ENCODE measurements around the gene FAM163A. TPM values are rescaled to one million over a fixed set of nuclear protein-coding genes. Genes with fewer than 3 reads are reported as not detected.

The FAM163A gene
- total RNA-seq, 1 experiment from 2014 or later = not detected

DNA sequence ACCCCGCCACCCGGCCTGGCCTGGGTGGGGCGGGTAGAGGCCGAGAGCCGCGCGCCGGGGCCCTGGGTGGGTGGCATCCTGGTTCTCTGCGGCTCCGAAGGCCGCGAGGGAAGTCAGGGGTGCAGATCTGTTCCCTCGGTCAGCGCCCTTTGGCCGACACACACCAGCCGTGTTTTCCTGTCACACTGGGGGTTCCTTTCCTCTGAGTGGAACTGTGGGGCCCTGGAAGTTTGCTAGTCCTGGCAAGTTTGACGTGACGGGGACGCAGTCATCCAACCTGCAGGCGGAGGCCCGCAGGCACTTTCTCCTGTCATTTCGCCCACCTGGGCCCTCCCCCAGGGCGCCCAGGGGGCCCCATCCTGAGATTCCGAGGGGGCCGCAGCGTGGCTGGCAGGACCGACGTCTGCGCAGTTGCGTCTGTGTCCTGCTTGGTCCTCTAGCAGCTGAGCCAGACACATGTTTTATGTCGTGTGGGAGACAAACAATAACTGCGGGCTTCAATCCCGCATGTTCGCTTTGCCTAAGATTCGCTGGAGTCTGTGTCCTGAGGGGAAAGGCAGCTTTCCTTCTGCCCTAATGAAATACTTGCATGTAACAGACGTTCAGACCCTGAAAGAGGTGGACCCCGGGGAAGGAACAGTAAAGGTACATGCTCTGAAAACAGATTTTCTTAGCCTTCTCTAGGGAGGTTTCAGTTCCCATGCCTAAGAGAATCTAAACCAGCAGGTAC is 1.5 kb downstream of the FAM163A start:
- Histone ChIP-seq H3K4me3 (replicated peaks in 1 of 2; ENCODE audit: low read depth in 1 of 2, low read length in 2 of 2) (no peak overlapping the region), H3K36me3 (ENCODE audit: control insufficient read depth in 1 of 2, insufficient read depth in 2 of 2, low read length in 2 of 2) (no peaks in the 10 kb centered on the region), H3K27ac (ENCODE audit: low read depth, low read length) (no peak overlapping the region), H3K9me2 (ENCODE audit: insufficient read depth) (no peaks in the 10 kb centered on the region), H2AFZ (ENCODE audit: low read depth, low read length, poor library complexity, severe bottlenecking) (no peak overlapping the region), H4K20me1 (ENCODE audit: insufficient read depth) (no peaks in the 10 kb centered on the region), H3K27me3 (ENCODE audit: insufficient read depth, low read length) (peaks cover 3% of the 10 kb centered on the region; the same call in 1 of the 2 replicates), H3K79me2 (ENCODE audit: insufficient read depth, low read length) (no peaks in the 10 kb centered on the region), H3K9ac (ENCODE audit: low read length) (no peak overlapping the region), H3K4me2 (ENCODE audit: low read length) (no peak overlapping the region), H3K4me1 (ENCODE audit: control insufficient read depth in 1 of 2, insufficient read depth in 2 of 2, low read length in 2 of 2) (no peaks in the 10 kb centered on the region), H3K9me3 (ENCODE audit: control insufficient read depth in 1 of 2, insufficient read depth in 1 of 2, low read depth in 1 of 2, low read length in 2 of 2) (no peaks in the 10 kb centered on the region)
- intact Hi-C loops (cut with micrococcal nuclease) = no loop called here
- POLR2A ChIA-PET = no interaction called here
- BruUV-seq (replicated peaks) = no TSS peak
- DNase-seq (ENCODE audit: low read depth, low spot score) (no peak), ATAC-seq (no peak)
- RAD21 ChIA-PET (ENCODE audit: low non-redundant PET in 1 of 2, low total read pairs in 2 of 2, uncharacterized antibody in 2 of 2, unreplicated experiment in 2 of 2) = no interaction called here
- TF ChIP-seq, protein P1, sequence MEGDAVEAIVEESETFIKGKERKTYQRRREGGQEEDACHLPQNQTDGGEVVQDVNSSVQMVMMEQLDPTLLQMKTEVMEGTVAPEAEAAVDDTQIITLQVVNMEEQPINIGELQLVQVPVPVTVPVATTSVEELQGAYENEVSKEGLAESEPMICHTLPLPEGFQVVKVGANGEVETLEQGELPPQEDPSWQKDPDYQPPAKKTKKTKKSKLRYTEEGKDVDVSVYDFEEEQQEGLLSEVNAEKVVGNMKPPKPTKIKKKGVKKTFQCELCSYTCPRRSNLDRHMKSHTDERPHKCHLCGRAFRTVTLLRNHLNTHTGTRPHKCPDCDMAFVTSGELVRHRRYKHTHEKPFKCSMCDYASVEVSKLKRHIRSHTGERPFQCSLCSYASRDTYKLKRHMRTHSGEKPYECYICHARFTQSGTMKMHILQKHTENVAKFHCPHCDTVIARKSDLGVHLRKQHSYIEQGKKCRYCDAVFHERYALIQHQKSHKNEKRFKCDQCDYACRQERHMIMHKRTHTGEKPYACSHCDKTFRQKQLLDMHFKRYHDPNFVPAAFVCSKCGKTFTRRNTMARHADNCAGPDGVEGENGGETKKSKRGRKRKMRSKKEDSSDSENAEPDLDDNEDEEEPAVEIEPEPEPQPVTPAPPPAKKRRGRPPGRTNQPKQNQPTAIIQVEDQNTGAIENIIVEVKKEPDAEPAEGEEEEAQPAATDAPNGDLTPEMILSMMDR (IDR thresholded peaks at IDR 0.05 in 2 of 3, conservative IDR thresholded peaks at IDR 0.05 in 1 of 3; ENCODE audit: borderline replicate concordance in 1 of 3, insufficient read depth in 1 of 3, low read depth in 2 of 3, low read length in 2 of 3) = no peak
- no peak for TF ChIP-seq SIN3A (IDR thresholded peaks at IDR 0.05; ENCODE audit: low read depth)
- no peak for TF ChIP-seq REST (IDR thresholded peaks at IDR 0.05; ENCODE audit: low read depth)
- no peak for TF ChIP-seq CBX3 (IDR thresholded peaks at IDR 0.05; ENCODE audit: low read depth)
- TF ChIP-seq TCF7L2 (IDR thresholded peaks at IDR 0.05; ENCODE audit: borderline replicate concordance, extremely low read depth, insufficient read depth, insufficient read length) = no peak
- no peak for TF ChIP-seq SRF (IDR thresholded peaks at IDR 0.05; ENCODE audit: low read depth)
- TF ChIP-seq RAD21 (IDR thresholded peaks at IDR 0.05; ENCODE audit: low read depth) = no peak
- TF ChIP-seq, protein P2, sequence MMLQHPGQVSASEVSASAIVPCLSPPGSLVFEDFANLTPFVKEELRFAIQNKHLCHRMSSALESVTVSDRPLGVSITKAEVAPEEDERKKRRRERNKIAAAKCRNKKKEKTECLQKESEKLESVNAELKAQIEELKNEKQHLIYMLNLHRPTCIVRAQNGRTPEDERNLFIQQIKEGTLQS (IDR thresholded peaks at IDR 0.05) = no peak
- TF ChIP-seq CEBPB (IDR thresholded peaks at IDR 0.05; ENCODE audit: low read depth) = no peak
- TF ChIP-seq POLR2AphosphoS5 (IDR thresholded peaks at IDR 0.05; ENCODE audit: low read depth, low read length) = no peak
- no peak for TF ChIP-seq EZH2 (IDR thresholded peaks at IDR 0.05)
- TF ChIP-seq, protein P3, sequence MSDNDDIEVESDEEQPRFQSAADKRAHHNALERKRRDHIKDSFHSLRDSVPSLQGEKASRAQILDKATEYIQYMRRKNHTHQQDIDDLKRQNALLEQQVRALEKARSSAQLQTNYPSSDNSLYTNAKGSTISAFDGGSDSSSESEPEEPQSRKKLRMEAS (IDR thresholded peaks at IDR 0.05) = no peak
- TF ChIP-seq JUND (IDR thresholded peaks at IDR 0.05) = no peak
- CTCF ChIA-PET = no interaction called here
